22Rv1 (cell line): Measurements from ENCODE around the gene UBASH3A.

Source experiments
- H3K27ac ChIP-seq: fragments of 450-650 bp; 2 replicates; pipeline ENCODE4 v1.5.1; 2017
- ZFX ChIP-seq: fragments of 450-650 bp; IDR thresholded peaks from 2 replicates; pipeline ENCODE4 v1.6.1; 2017; ENCODE audit warnings: antibody characterized with exemption, borderline replicate concordance
- TF ChIP-seq, protein P1 (sequence below): fragments of 450-650 bp; IDR thresholded peaks from 2 replicates; pipeline ENCODE4 v1.5.1; 2017; ENCODE audit warnings: mild to moderate bottlenecking

UBASH3A gene

DNA sequence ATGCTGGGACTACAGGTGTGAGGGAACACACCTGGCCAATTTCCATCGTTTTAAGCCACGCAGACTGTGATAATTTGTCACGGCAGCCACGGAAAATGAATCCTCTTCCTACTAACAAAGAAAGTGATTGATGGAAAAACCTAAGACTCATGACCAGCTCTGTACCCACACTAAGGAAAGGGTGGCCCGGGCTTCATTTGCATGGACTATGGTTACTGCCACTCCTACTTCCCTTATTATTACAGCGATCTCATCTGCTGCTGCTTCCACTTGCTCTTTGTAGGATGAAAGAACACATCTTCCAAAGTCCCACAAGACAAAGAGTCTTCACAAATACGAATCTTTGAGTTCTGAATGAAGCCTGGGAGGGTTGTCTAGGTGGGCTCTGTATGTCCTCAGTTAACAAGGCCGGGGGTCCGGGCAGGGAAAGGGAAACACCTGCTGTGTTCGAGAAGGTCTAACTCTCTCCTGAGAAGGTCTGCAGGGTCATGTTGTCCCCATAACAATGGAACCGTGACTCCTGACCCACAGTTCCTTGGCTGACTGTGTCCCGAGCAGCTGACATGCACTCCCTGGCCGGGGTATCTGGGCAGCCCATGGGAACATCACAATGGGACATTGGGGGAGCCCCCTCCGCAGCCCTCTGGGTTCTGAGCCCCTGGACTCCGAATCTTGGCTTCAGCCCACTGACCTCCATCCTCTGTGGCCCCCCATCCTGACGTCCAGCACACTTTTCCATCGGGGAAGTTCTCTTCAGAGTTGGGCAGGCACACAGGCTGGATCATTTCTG, 24.1 kb upstream of the UBASH3A start:
- TF ChIP-seq, protein P1, sequence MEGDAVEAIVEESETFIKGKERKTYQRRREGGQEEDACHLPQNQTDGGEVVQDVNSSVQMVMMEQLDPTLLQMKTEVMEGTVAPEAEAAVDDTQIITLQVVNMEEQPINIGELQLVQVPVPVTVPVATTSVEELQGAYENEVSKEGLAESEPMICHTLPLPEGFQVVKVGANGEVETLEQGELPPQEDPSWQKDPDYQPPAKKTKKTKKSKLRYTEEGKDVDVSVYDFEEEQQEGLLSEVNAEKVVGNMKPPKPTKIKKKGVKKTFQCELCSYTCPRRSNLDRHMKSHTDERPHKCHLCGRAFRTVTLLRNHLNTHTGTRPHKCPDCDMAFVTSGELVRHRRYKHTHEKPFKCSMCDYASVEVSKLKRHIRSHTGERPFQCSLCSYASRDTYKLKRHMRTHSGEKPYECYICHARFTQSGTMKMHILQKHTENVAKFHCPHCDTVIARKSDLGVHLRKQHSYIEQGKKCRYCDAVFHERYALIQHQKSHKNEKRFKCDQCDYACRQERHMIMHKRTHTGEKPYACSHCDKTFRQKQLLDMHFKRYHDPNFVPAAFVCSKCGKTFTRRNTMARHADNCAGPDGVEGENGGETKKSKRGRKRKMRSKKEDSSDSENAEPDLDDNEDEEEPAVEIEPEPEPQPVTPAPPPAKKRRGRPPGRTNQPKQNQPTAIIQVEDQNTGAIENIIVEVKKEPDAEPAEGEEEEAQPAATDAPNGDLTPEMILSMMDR, result no peak
- TF ChIP-seq ZFX, result no peak
- no peak overlapping the region for H3K27ac ChIP-seq

DNA sequence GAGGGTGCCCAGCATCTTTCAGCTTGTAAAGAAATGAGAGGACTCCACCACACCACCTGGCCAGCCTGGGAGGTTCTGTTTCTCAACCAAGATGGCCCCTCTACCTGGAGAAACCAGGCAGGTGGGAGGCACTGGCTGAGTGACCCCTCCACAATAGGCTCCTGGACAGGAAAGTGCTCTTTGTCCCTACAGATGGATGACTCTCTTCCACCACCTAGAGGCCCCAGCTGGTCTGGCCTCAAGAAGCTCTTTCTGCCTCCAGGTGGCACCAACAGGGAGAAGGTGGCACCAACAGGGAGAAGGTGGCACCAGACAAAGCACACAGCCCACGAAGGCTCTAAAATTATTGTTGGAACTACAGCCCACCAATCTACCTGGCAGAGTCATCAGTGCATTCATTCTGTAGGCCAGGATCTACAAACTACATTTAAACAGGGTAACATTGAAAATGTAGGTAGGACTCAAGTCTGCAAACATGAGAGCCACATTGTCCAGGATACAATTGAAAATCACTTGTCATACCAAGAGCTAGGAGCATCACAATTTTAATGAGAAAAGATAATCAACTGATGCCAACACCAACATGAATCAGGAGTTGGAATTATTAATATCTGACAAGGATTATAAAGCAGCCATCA, 22.2 kb upstream of the UBASH3A start:
- no peak overlapping the region for H3K27ac ChIP-seq
- TF ChIP-seq, protein P1, result peak; percentile 71
- no peak for TF ChIP-seq ZFX

DNA sequence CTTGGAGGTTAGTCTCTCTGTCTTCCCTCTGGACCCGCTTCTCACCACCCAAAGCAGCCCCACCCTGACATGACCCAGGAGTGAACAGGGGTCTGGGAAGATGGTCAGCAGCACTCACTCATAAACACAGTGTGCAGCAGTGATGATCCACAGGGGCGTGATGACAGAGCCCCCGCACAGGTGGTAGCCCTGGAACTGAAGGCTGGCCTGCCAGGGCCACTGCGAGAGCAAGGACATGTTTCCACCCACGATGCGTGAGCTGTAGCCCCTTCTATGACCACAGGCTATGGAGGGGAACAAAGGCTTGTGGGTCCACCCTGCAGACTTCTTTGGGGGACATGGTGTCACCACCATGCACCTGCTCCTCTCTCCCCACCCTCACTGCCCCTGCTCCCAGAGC, 20.8 kb upstream of the UBASH3A start:
- no peak overlapping the region for H3K27ac ChIP-seq
- no peak for TF ChIP-seq ZFX
- TF ChIP-seq, protein P1, result no peak

DNA sequence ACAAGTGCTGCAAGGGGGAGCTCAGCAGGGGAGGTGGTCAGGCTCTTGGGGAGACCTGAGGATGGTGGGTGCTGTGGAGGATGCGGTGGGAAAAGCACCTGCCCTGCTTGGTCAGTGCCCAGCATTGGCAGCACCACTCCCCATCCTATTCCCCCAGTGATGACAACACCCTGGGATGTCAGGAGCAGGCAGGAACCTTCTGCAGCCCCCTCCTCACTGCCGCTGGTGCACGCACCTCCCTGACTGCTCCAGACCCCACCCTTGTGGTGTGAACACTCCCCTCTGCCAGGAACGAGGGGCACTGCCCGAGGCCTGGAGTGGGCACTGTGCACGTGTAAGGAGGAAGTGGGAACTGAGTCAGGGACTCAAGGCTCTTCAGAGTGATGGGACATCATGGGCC, 20.4 kb upstream of the UBASH3A start:
- TF ChIP-seq, protein P1, result no peak
- no peak overlapping the region for H3K27ac ChIP-seq

DNA sequence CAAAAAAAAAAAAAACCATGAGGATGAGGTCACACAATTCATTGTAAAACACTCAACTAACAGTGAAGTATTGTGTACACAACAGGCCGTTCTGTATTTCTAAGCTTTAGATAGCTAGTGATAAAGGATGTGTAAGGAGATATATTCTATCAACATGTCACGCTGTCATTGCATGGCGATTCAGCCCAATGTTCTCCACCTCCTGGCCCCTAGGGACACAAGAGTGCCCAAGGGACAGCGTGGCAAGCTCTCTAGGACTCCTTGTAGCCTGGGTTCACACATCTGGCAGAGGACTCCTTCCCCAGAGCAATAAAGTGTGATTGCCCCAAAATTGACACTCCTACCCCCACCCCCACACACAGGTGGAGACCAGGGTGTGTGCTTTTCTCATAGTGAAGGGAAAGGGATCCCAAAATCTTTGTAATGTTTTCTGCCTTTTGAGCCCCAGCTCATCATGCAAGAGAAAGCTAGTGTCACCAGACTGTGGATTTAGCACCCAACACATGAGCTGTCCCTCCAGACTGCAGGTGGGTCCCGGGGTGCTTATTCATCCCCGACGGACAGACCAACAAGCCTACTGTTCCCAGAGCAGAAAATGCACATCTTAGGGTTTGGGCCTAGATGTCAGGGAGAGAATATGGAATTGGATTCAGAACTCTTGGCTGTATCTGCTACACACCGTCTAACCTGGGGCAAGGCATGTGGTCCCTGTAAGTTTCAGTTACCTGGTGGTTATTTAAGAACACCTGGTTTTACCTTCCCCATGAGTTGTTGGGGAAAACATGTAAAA, 19.4 kb upstream of the UBASH3A start:
- no peak overlapping the region for H3K27ac ChIP-seq
- TF ChIP-seq, protein P1, result no peak
- TF ChIP-seq ZFX, result no peak

DNA sequence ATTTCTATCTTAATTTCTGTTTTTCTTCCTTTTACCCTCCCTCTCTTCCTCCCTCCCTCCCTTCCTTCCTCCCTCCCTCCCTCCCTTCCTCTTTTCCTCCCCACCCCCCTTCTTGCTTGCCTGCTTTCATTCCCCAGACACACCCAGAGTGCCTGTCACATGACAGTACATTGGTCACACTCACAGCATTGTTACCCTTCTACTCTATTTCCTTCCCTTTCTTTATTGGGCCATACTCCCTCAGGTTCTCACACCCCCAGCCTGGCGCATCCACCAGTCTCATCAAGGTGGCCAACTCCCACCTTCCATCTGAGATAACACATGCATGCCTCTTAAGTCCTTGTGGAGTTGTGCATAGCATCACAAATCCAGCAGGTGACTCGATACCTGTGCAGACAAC, 18.7 kb upstream of the UBASH3A start:
- TF ChIP-seq ZFX, result no peak
- TF ChIP-seq, protein P1, result no peak
- no peak overlapping the region for H3K27ac ChIP-seq

DNA sequence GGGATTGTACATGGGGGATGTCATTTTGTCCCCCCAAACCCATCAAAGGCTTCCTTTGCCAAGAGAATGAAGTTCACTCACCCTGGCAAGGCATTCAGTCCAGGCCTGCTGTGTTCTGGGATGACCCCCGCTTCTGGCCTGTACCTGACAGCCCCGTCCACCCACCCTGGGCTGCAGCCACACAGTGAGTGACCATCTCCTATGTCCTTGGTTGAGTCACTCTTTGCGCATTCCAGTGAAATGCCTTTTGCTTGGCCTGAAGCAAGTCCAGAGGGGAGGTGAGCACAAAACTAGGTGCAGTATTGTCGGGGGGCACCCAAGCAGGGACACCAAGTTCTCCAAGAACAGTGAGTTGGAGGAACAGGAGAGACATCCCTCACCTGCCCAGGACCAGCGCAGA, 18.1 kb upstream of the UBASH3A start:
- TF ChIP-seq, protein P1, result no peak
- TF ChIP-seq ZFX, result no peak
- H3K27ac ChIP-seq, result no peak overlapping the region
